ENCODE results near the gene ITGA5.
"Not testable (repeated sequence)": the region's sequence is repeated elsewhere in the genome, so short reads cannot be mapped to it uniquely, and the experiment has no call there.

Gene ITGA5

GRCh38 chr12:54368709-54369596 lies 50.1 kb downstream of the ITGA5 start:
- DNase-seq = peak; percentile 55 to 72

DNA sequence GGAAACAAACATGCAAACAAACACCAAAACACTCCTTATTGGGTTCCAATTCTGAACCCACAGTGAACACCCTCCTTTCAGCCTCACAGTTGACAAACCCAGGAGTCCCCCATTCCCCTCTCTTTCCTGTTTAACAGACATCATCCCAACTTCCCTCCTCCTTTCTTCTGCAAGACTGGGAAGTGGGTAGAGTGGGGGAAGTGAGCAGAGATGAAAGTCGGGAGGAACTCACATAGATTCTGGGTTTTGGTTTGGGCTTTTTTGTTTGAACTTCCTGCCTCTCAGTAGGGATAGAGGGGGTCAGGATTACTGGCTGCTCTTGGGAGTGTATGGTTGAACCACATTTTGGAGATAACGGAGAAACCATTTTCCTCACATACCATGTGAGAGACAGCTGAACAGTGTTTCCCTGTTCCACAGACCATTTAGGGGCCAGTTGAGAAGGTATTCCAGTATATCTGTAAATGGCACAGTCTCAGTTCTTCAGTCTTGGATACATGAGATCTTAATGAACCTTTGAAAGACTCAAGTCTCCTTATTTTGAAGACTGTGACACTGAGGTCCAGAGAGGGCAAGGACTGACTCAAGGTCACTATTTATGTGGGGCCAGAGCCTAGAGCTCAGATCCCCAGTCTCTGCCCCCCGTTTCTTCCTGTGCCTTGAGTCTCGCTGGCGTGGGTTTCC lies 50.9 kb downstream of the ITGA5 start:
- no peak for DNase-seq

DNA sequence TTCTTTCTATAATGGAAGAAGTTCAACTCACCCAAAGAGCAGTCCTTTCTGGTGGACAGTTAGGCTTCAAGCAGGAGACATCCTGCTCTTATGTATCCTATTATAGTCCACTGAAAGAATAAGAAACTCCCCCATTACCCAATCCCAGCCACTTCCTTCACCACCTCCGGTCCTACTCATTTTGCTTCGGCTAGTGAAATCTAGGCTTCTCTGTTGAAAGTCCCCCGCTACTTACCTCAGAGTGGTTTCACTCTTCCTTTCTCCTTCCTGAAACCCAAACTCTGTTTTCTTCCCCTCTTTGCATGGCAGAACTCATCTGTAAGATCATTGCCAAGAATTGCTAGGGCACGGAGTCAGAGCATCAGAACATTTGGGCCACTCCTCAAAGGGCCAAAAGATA lies 54.7 kb downstream of the ITGA5 start, which contains the start of gene GPR84:
TSS of gene GPR84 (minus strand) at position 74 of the 400 bp plus-strand sequence. CDS start 635 bp downstream, outside the sequence.
- no peak for DNase-seq

DNA sequence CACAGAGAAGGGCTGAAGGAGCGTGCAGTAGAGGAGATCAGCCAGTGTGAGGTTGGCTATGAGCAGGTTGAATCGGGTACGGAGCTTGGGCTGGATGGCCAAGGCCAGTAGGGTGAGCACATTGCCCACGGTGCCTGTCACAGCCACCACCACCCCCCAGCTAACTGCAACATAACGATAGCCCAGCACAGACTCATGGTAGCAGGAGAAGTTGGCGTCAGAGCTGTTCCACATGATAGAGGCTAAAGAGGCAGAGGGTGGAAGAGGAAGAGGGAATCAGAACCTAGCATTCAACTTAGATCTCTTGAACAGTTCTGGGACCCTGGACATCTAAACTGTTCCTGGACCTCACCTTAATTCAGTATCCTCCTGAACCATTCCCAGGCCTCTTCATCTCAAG lies 55.4 kb downstream of the ITGA5 start:
- no peak for DNase-seq

DNA sequence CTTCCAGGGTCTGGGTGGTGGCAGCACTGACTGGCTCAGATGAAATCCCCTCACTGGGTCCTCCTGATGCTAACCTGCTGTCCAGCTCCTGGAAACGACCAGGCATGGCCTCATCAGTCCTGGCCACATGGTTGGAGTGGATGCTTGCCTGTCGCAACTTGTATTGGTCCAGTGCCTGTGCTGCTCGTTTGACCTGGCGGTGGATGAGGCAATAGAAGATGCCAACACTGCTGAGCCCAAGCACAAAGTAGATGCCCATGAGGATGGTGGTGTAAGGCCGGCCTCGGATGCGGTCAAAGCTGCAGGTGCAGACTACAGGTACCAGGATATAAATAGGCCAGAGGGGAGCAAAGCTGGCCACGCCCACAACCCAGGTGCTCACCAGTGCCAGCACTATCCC lies 56.0 kb downstream of the ITGA5 start:
- DNase-seq = no peak

- peak; percentile 42 to 70 for DNase-seq
Measured at GRCh38 chr12:54360717-54361456, 58.2 kb downstream of the ITGA5 start.

GRCh38 chr12:54359762-54360351 lies 59.2 kb downstream of the ITGA5 start:
- no peak for DNase-seq

DNA sequence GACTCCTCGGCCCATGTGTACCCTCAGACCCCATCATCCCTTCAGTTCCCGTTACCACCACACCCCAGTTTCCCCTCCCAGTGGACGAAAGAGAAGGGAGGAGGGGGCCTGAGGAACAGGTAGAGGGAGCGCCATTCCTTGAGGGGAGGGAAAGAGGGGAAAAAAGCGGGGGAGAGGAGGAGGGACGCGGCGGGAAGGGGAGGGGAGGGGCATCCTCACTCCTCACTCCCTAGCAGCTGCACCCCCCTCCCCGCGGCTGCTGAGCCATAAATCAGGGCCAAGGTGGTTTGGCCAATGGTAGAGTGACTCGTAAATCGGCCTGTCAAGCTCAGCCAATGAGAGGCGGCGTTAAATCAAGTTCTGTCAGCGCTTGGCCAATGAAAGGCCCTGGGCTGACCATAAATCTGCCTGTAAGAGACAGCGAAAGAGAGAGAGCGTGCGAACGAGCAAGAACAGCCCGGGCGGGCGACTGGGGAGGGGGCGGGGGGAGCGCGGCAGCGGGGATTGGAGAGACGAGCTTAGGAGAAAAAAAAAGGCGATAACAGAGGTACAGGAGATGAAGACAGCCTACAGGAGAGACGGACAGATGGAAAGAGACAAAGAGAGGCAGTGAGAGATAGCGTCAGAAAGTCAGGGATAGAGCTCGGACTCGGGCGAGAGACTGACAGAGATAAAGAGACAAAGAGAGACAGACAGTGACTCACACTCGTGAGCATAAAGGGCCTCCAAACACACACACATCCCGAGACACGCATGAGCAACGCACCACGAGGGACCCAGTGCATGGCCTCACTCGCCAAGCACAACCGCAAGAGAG lies 59.9 kb downstream of the ITGA5 start:
- peak; percentile 97 for DNase-seq

DNA sequence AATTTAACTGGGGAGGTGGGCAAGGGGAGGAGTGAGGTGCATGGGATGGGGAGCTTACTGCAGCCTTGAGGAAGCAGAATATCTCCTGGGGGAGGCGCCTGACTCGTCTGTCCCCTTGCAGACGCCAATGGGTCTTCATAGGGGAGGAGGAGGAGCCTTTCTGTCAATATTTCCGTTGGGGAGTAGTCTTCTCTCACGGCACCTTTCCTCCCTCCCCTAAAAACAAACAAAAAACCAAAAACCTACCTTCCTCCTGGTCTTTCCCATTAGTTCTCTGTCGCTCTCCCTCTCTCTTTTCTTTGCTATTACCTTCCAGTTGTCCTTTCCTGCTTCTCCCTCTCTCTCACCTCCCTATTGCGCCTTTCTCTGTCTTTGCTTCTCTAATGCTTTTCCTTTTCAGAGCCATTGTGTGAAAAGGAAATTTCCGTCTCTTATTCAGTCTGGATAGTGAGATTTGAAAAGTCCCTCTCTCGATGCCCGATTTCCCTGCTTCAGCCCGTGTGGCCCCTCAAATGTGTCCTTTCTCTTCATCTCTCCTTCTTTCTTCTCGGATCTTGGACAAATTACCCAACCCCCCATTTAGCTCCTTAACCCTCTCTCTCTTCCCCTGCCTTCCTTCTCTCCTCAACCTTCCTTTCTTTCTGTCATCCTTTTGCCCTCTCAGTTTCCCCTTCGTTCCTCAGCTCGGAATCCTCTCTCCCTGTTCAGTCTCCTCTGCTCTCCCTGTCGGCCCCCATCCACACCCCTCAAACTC lies 60.7 kb downstream of the ITGA5 start:
- DNase-seq = no peak

GRCh38 chr12:54357506-54358190 lies 61.4 kb downstream of the ITGA5 start:
- DNase-seq = no peak

GRCh38 chr12:54356951-54357356 lies 62.1 kb downstream of the ITGA5 start:
- DNase-seq = no peak

DNA sequence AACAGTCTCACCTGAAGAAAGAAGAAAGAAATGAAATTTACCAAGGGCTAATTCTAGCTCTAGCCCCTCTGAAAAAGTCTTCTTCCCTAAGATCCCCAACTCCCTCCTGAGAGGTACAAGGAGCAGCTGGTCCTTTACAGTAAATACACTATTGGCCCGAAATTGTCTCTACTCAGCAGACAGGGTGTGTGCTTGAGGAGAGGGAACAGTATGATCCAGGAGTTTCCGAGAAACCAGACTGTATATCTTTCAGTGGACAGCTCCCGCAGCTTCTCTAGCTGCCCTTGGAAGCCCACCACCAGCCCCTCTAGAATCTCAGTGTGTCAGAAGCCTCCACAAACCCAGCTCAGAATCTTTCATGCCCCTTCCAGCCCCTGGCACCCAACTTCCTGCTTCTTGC lies 62.8 kb downstream of the ITGA5 start:
- DNase-seq = no peak

- no peak for DNase-seq
Measured at GRCh38 chr12:54355104-54355815, 63.8 kb downstream of the ITGA5 start.

GRCh38 chr12:54354271-54354670 lies 64.8 kb downstream of the ITGA5 start:
- not testable (repeated sequence) for DNase-seq

GRCh38 chr12:54352891-54353874 lies 65.9 kb downstream of the ITGA5 start:
- no peak for DNase-seq

GRCh38 chr12:54352022-54352531 lies 67.0 kb downstream of the ITGA5 start:
- DNase-seq = no peak

DNA sequence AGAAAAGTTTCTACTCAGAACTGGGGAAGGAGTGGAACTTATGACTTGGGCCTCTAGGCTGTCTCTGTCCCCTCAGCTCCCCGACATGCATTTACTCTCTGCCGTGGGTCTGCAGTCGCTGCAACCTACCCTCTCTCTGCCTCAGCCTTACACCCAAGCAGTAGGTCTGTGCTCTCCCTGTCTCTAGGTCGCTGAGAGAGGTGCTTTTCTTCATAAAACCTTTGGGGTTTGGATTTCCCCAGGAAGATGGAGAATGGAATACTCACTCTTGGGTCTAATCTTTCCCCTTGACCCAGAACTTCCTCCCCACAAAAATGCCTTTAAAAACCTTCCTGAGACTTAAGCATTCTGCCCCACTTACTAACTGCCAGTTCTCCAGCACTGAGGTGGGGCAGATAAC lies 67.7 kb downstream of the ITGA5 start:
- DNase-seq = no peak

GRCh38 chr12:54350743-54351142 lies 68.3 kb downstream of the ITGA5 start:
- DNase-seq = no peak
